Adrenal gland (tissue), 12 donors: ENCODE measurements around the gene ACYP1. TPM values are rescaled to one million over a fixed set of nuclear protein-coding genes. Genes with fewer than 3 reads are reported as not detected.

Source experiments
- DNase-seq, 7 donors: peaks; one replicate each; pipeline ENCODE4 v3.0.0-alpha.2; 2019 to 2020
- H3K27ac ChIP-seq, 5 donors: fragments of 200-600 bp; sonication (generic) in 4 of 5; 1 replicate in 3 of 5; 2 replicates in 2 of 5; pipeline versions ENCODE4 v1.5.1 to v1.8.0; 2016 to 2020; ENCODE audit warnings: mild to moderate bottlenecking in 1 of 5
- H3K27me3 ChIP-seq: fragments of 200-600 bp; 2 replicates; pipeline ENCODE4 v1.8.0; 2021
- H3K36me3 ChIP-seq, 2 donors: fragments of 200-600 bp; replicated peaks in 1 of 2; 1 replicate in 1 of 2; 2 replicates in 1 of 2; pipeline versions ENCODE4 v1.5.1 to v1.8.0; 2018 to 2022
- H3K4me1 ChIP-seq, 2 donors: fragments of 200-600 bp; replicated peaks in 1 of 2; 1 replicate in 1 of 2; 2 replicates in 1 of 2; pipeline versions ENCODE4 v1.5.1 to v1.8.0; 2018 to 2021
- H3K4me3 ChIP-seq, 4 donors: fragments of 200-600 bp; sonication (generic) in 3 of 4; one replicate each; pipeline ENCODE4 v1.5.1; 2016 to 2018
- H3K9me3 ChIP-seq, 3 donors: fragments of 200-600 bp; sonication (generic) in 1 of 3; replicated peaks in 1 of 3; 1 replicate in 2 of 3; 2 replicates in 1 of 3; pipeline versions ENCODE4 v1.5.1 to v1.8.0; 2016 to 2021
- CTCF ChIP-seq, 6 experiments: fragments of 450-650 bp in 4 of 6; fragments of 200-600 bp in 2 of 6; sonication (generic) in 1 of 6; IDR thresholded peaks; 1 replicate in 5 of 6; 2 replicates in 1 of 6; pipeline versions ENCODE4 v1.5.1 to v1.8.0; 2016 to 2021; ENCODE audit warnings: antibody characterized with exemption in 6 of 6, mild to moderate bottlenecking in 2 of 6, moderate library complexity in 1 of 6
- POLR2A ChIP-seq, 2 donors: fragments of 450-650 bp; IDR thresholded peaks; one replicate each; pipeline ENCODE4 v1.6.1; 2017; ENCODE audit warnings: antibody characterized with exemption in 2 of 2, mild to moderate bottlenecking in 2 of 2, moderate library complexity in 1 of 2
- WGBS, 4 donors: extraction: QIAGEN DNeasy Blood & Tissue Kit in 2 of 4; methylation state at CpG; one replicate each; pipeline versions ENCODE4 v1.1.5 to v1.1.7; 2013 to 2017; 5-methylcytosine and 5-hydroxymethylcytosine counted together
- intact Hi-C, 2 donors: fragments of 100-400 bp; cut with DNase I; formaldehyde crosslinking; loops; one replicate each; pipeline versions ENCODE4 v1.14.1 to v1.15.0; 2022 to 2023
- polyA plus RNA-seq, 3 donors: library from polyadenylated mRNA; stranded (reverse); fragments of 200-250 nt in 2 of 3; fragments of 350-450 nt in 1 of 3; fragmentation: Illumina TruSeq in 1 of 3; extraction: RNeasy Lipid Tissue Mini Kit (QIAGEN cat#74804) in 1 of 3; gene quantifications; one replicate each; pipeline ENCODE4 v1.2.3, GENCODE V29; 2013 to 2014
- total RNA-seq, 9 donors: library from RNA; depleted of rRNA in 4 of 9; stranded (reverse); fragments of >200 nt in 4 of 9; fragments of 120-200 nt in 1 of 9; fragmentation: NEBNext Ultra II Directional in 1 of 9; extraction: Animal tissue kit (Norgen Biotek cat#: 25700) in 1 of 9; gene quantifications; one replicate each; pipeline versions ENCODE4 v1.1.0 to v1.2.4, GENCODE V29; 2013 to 2023
- donor health status: healthy with polysubstance abuse.
- donor health status: Bipolar disorder and iron deficiency.
- donor health status: DM: yes; HTN: yes; CAD: no.
- donor health status: DM: no; HTN: no; CAD: no.
- donor health status: DM: no; HTN: no; CAD: no.
- donor health status: DM: yes; HTN: yes; CAD: no.

Gene ACYP1
- total and polyA plus RNA-seq, 12 donors = 11.5 to 73.0 (median 23.7) TPM

GRCh38 chr14:75048101-75048500 lies 15.7 kb downstream of the ACYP1 start:
- no peak for DNase-seq
- TF ChIP-seq POLR2A (IDR thresholded peaks at IDR 0.05) (no peak), CTCF (IDR thresholded peaks at IDR 0.05) (no peak)
- H3K27ac ChIP-seq = peak overlapping the region in 2 of 5 donors; percentile 42 to 44
- intact Hi-C loops = no loop called here
- peaks cover 34 to 55% of the 10 kb centered on the region in 2 donors for H3K4me1 ChIP-seq
- no peaks in the 10 kb centered on the region for H3K36me3 ChIP-seq
- WGBS, 4 donors = 84 to 92% (median 88%) methylated on average over 2 of the region's 2 CpGs
- H3K4me3 ChIP-seq = no peak overlapping the region
- H3K27me3 ChIP-seq = no peaks in the 10 kb centered on the region
- H3K9me3 ChIP-seq = no peaks in the 10 kb centered on the region

- intact Hi-C loops = no loop called here
- H3K27ac ChIP-seq = peak overlapping the region in 4 of 5 donors; percentile 12 to 46 (median 43)
- H3K4me3 ChIP-seq = no peak overlapping the region
- 70 to 79% (median 77%) methylated on average over 4 of the region's 4 CpGs for WGBS, 4 donors
- H3K9me3 ChIP-seq = no peaks in the 10 kb centered on the region
- no peaks in the 10 kb centered on the region for H3K36me3 ChIP-seq
- TF ChIP-seq POLR2A (IDR thresholded peaks at IDR 0.05) (no peak), CTCF (IDR thresholded peaks at IDR 0.05) (no peak)
- H3K4me1 ChIP-seq = peaks cover 34 to 51% of the 10 kb centered on the region in 2 donors
- no peak for DNase-seq
- no peaks in the 10 kb centered on the region for H3K27me3 ChIP-seq
These were observed 16.3 kb downstream of the ACYP1 start for GRCh38 chr14:75047506-75047905.

GRCh38 chr14:75046899-75047298 lies 16.9 kb downstream of the ACYP1 start:
- intact Hi-C loops = no loop called here
- TF ChIP-seq CTCF (IDR thresholded peaks at IDR 0.05) = no peak

GRCh38 chr14:75046275-75046674 lies 17.5 kb downstream of the ACYP1 start:
- no peaks in the 10 kb centered on the region for H3K9me3 ChIP-seq
- no peaks in the 10 kb centered on the region for H3K27me3 ChIP-seq
- TF ChIP-seq POLR2A (IDR thresholded peaks at IDR 0.05) = no peak
- no peak for TF ChIP-seq CTCF (IDR thresholded peaks at IDR 0.05)
- H3K4me3 ChIP-seq = no peak overlapping the region
- WGBS, 4 donors = 77 to 88% (median 85%) methylated on average over 5 of the region's 5 CpGs
- DNase-seq = no peak
- H3K27ac ChIP-seq = peak overlapping the region in 4 of 5 donors; percentile 12 to 44 (median 40)
- peaks cover 38 to 54% of the 10 kb centered on the region in 2 donors for H3K4me1 ChIP-seq
- intact Hi-C loops = no loop called here
- peaks cover 0 to 4% of the 10 kb centered on the region in 2 donors for H3K36me3 ChIP-seq

More at GRCh38 chr14:75046899-75047298, 16.9 kb downstream of the ACYP1 start:
- DNase-seq = no peak
- H3K4me3 ChIP-seq = no peak overlapping the region
- H3K27ac ChIP-seq = peak overlapping the region in 4 of 5 donors; percentile 12 to 46 (median 43)
- no peaks in the 10 kb centered on the region for H3K27me3 ChIP-seq
- 41 to 58% (median 42%) methylated on average over 3 of the region's 3 CpGs for WGBS, 4 donors
- H3K36me3 ChIP-seq = no peaks in the 10 kb centered on the region
- no peaks in the 10 kb centered on the region for H3K9me3 ChIP-seq
- H3K4me1 ChIP-seq = peaks cover 34 to 55% of the 10 kb centered on the region in 2 donors
